Measurements from ENCODE around the gene GASK1B.

Gene GASK1B

GRCh38 chr4:158134222-158134621, 38.6 kb downstream of the GASK1B start:
- DNase-seq = no peak

- no peak for DNase-seq
Measured at GRCh38 chr4:158133551-158133950, 39.3 kb downstream of the GASK1B start.

- no peak for DNase-seq
Measured at GRCh38 chr4:158131027-158131426, 41.8 kb downstream of the GASK1B start.

GRCh38 chr4:158130204-158130603, 42.6 kb downstream of the GASK1B start:
- no peak for DNase-seq

- no peak for DNase-seq
Measured at GRCh38 chr4:158129694-158130093, 43.1 kb downstream of the GASK1B start.

- no peak for DNase-seq
Measured at GRCh38 chr4:158128540-158128939, 44.3 kb downstream of the GASK1B start.

GRCh38 chr4:158125310-158125709, 47.5 kb downstream of the GASK1B start:
- DNase-seq = no peak
